Stimulated activated memory B cell treated with anti-CD40 and anti-IgM and Interleukin-4, amounts not matched to agents 10 μg/mL and 1 μg/mL and 100 μg/mL, for 72 hours (primary cell): ENCODE measurements around the gene NDP.

ENCODE experiments used
- ATAC-seq: fragments of 150-1000 bp; cut with Tn5 transposase; 2 replicates; pipeline ENCODE4 v1.10.0; 2021
- H3K27ac Mint-ChIP-seq: one replicate; pipeline ENCODE4 v1.8.0; 2022; ENCODE audit warnings: mild to moderate bottlenecking, mixed read lengths
- H3K27me3 Mint-ChIP-seq: one replicate; pipeline ENCODE4 v1.8.0; 2022; ENCODE audit warnings: mixed read lengths
- H3K36me3 Mint-ChIP-seq: one replicate; pipeline ENCODE4 v1.8.0; 2022; ENCODE audit warnings: mixed read lengths
- H3K4me1 Mint-ChIP-seq: one replicate; pipeline ENCODE4 v1.8.0; 2022; ENCODE audit warnings: mixed read lengths
- H3K4me3 Mint-ChIP-seq: one replicate; pipeline ENCODE4 v1.8.0; 2022; ENCODE audit warnings: mild to moderate bottlenecking, moderate library complexity, mixed read lengths
- H3K9me3 Mint-ChIP-seq: one replicate; pipeline ENCODE4 v1.8.0; 2022; ENCODE audit warnings: mixed read lengths

Gene NDP

GRCh38 chrX:43973249-43974099, at the start of gene NDP:
Gene NDP (minus strand): TSS chrX:43973390. CDS start chrX:43958645, 14,745 bp downstream.
- H3K4me3 Mint-ChIP-seq = peak within 1 kb of the TSS; percentile 42
- no peaks in the 10 kb centered on the region for H3K9me3 Mint-ChIP-seq
- H3K27me3 Mint-ChIP-seq = peaks cover 14% of the 10 kb centered on the region
- H3K4me1 Mint-ChIP-seq = peaks cover 10% of the 10 kb centered on the region
- no peaks in the 10 kb centered on the region for H3K36me3 Mint-ChIP-seq
- ATAC-seq = no peak
- no peak within 1 kb of the TSS for H3K27ac Mint-ChIP-seq

GRCh38 chrX:44022964-44023363, 49.8 kb upstream of the NDP start:
- ATAC-seq = no peak
- H3K4me3 Mint-ChIP-seq = no peak overlapping the region
- H3K4me1 Mint-ChIP-seq = no peaks in the 10 kb centered on the region
- H3K36me3 Mint-ChIP-seq = no peaks in the 10 kb centered on the region
- H3K27ac Mint-ChIP-seq = no peak overlapping the region
- H3K27me3 Mint-ChIP-seq = no peaks in the 10 kb centered on the region
- H3K9me3 Mint-ChIP-seq = no peaks in the 10 kb centered on the region

GRCh38 chrX:44020693-44021092, 47.5 kb upstream of the NDP start:
- Mint-ChIP-seq H3K27me3 (no peaks in the 10 kb centered on the region), H3K4me1 (no peaks in the 10 kb centered on the region), H3K36me3 (no peaks in the 10 kb centered on the region), H3K4me3 (no peak overlapping the region), H3K9me3 (no peaks in the 10 kb centered on the region), H3K27ac (no peak overlapping the region)
- ATAC-seq = no peak

- no peak overlapping the region for H3K4me3 Mint-ChIP-seq
- no peaks in the 10 kb centered on the region for H3K36me3 Mint-ChIP-seq
- H3K27ac Mint-ChIP-seq = no peak overlapping the region
- ATAC-seq = no peak
- H3K27me3 Mint-ChIP-seq = no peaks in the 10 kb centered on the region
- no peaks in the 10 kb centered on the region for H3K9me3 Mint-ChIP-seq
- H3K4me1 Mint-ChIP-seq = no peaks in the 10 kb centered on the region
These were observed 46.7 kb upstream of the NDP start for GRCh38 chrX:44019911-44020310.

- H3K9me3 Mint-ChIP-seq = peaks cover 2% of the 10 kb centered on the region
- H3K27me3 Mint-ChIP-seq = no peaks in the 10 kb centered on the region
- peaks cover 2% of the 10 kb centered on the region for H3K4me1 Mint-ChIP-seq
- H3K4me3 Mint-ChIP-seq = no peak overlapping the region
- H3K27ac Mint-ChIP-seq = no peak overlapping the region
- peaks cover 4% of the 10 kb centered on the region for H3K36me3 Mint-ChIP-seq
- no peak for ATAC-seq
These were observed 44.5 kb upstream of the NDP start for GRCh38 chrX:44017676-44018075.

- no peak overlapping the region for H3K4me3 Mint-ChIP-seq
- peaks cover 4% of the 10 kb centered on the region for H3K36me3 Mint-ChIP-seq
- peaks cover 8% of the 10 kb centered on the region for H3K4me1 Mint-ChIP-seq
- no peak for ATAC-seq
- H3K27ac Mint-ChIP-seq = no peak overlapping the region
- H3K27me3 Mint-ChIP-seq = no peaks in the 10 kb centered on the region
- H3K9me3 Mint-ChIP-seq = peaks cover 2% of the 10 kb centered on the region
These were observed 43.7 kb upstream of the NDP start for GRCh38 chrX:44016906-44017305.

GRCh38 chrX:44012484-44013096, 39.4 kb upstream of the NDP start:
- Mint-ChIP-seq H3K36me3 (peaks cover 4% of the 10 kb centered on the region), H3K4me3 (no peak overlapping the region), H3K27ac (no peak overlapping the region), H3K27me3 (no peaks in the 10 kb centered on the region), H3K4me1 (peaks cover 14% of the 10 kb centered on the region), H3K9me3 (peaks cover 2% of the 10 kb centered on the region)
- ATAC-seq = peak; percentile 59

- H3K36me3 Mint-ChIP-seq = peaks cover 4% of the 10 kb centered on the region
- no peaks in the 10 kb centered on the region for H3K27me3 Mint-ChIP-seq
- no peak overlapping the region for H3K4me3 Mint-ChIP-seq
- no peak overlapping the region for H3K27ac Mint-ChIP-seq
- H3K4me1 Mint-ChIP-seq = peaks cover 14% of the 10 kb centered on the region
- no peak for ATAC-seq
- peaks cover 2% of the 10 kb centered on the region for H3K9me3 Mint-ChIP-seq
These were observed 38.3 kb upstream of the NDP start for GRCh38 chrX:44011506-44011905.

GRCh38 chrX:44010626-44011025, 37.4 kb upstream of the NDP start:
- Mint-ChIP-seq H3K4me3 (no peak overlapping the region), H3K4me1 (peaks cover 14% of the 10 kb centered on the region), H3K27ac (no peak overlapping the region), H3K9me3 (peaks cover 2% of the 10 kb centered on the region), H3K27me3 (no peaks in the 10 kb centered on the region), H3K36me3 (peaks cover 4% of the 10 kb centered on the region)
- ATAC-seq = no peak

- Mint-ChIP-seq H3K27me3 (no peaks in the 10 kb centered on the region), H3K36me3 (no peaks in the 10 kb centered on the region), H3K9me3 (no peaks in the 10 kb centered on the region), H3K4me1 (no peaks in the 10 kb centered on the region), H3K4me3 (no peak overlapping the region), H3K27ac (no peak overlapping the region)
- ATAC-seq = no peak
These were observed 32.9 kb upstream of the NDP start for GRCh38 chrX:44006081-44006480.

- Mint-ChIP-seq H3K4me1 (no peaks in the 10 kb centered on the region), H3K36me3 (no peaks in the 10 kb centered on the region), H3K4me3 (no peak overlapping the region), H3K27me3 (peaks cover 12% of the 10 kb centered on the region), H3K27ac (no peak overlapping the region), H3K9me3 (no peaks in the 10 kb centered on the region)
- no peak for ATAC-seq
These were observed 30.8 kb upstream of the NDP start for GRCh38 chrX:44003975-44004374.

GRCh38 chrX:44002567-44002966, 29.4 kb upstream of the NDP start:
- Mint-ChIP-seq H3K4me1 (no peaks in the 10 kb centered on the region), H3K9me3 (no peaks in the 10 kb centered on the region)

GRCh38 chrX:43998374-43998773, 25.2 kb upstream of the NDP start:
- Mint-ChIP-seq H3K27ac (no peak overlapping the region), H3K27me3 (peaks cover 12% of the 10 kb centered on the region), H3K36me3 (no peaks in the 10 kb centered on the region), H3K9me3 (no peaks in the 10 kb centered on the region), H3K4me1 (no peaks in the 10 kb centered on the region), H3K4me3 (no peak overlapping the region)
- ATAC-seq = no peak

More at GRCh38 chrX:44002567-44002966, 29.4 kb upstream of the NDP start:
- peaks cover 12% of the 10 kb centered on the region for H3K27me3 Mint-ChIP-seq
- H3K4me3 Mint-ChIP-seq = no peak overlapping the region
- H3K36me3 Mint-ChIP-seq = no peaks in the 10 kb centered on the region
- no peak for ATAC-seq
- no peak overlapping the region for H3K27ac Mint-ChIP-seq

- Mint-ChIP-seq H3K4me1 (no peaks in the 10 kb centered on the region), H3K4me3 (no peak overlapping the region), H3K27ac (no peak overlapping the region), H3K27me3 (peaks cover 12% of the 10 kb centered on the region), H3K36me3 (no peaks in the 10 kb centered on the region), H3K9me3 (no peaks in the 10 kb centered on the region)
- ATAC-seq = no peak
These were observed 23.3 kb upstream of the NDP start for GRCh38 chrX:43996491-43996890.

GRCh38 chrX:43986083-43986482, 12.9 kb upstream of the NDP start:
- Mint-ChIP-seq H3K9me3 (no peaks in the 10 kb centered on the region), H3K4me1 (no peaks in the 10 kb centered on the region), H3K4me3 (no peak overlapping the region), H3K36me3 (no peaks in the 10 kb centered on the region), H3K27ac (no peak overlapping the region), H3K27me3 (no peaks in the 10 kb centered on the region)
- no peak for ATAC-seq

GRCh38 chrX:43985511-43985910, 12.3 kb upstream of the NDP start:
- Mint-ChIP-seq H3K36me3 (no peaks in the 10 kb centered on the region), H3K27me3 (no peaks in the 10 kb centered on the region), H3K27ac (no peak overlapping the region), H3K4me1 (no peaks in the 10 kb centered on the region), H3K4me3 (no peak overlapping the region), H3K9me3 (no peaks in the 10 kb centered on the region)
- no peak for ATAC-seq
